GM12873 (cell line): Measurements from ENCODE around the gene RACGAP1.

ENCODE experiments used
- CTCF ChIP-seq: IDR thresholded peaks from 2 replicates; pipeline ENCODE4 v1.5.1; 2012; ENCODE audit warnings: low read depth, mild to moderate bottlenecking, moderate library complexity, low read length, control low read depth; ENCODE audit not compliant: insufficient read depth; ENCODE audit errors: missing control alignments

The RACGAP1 gene

DNA sequence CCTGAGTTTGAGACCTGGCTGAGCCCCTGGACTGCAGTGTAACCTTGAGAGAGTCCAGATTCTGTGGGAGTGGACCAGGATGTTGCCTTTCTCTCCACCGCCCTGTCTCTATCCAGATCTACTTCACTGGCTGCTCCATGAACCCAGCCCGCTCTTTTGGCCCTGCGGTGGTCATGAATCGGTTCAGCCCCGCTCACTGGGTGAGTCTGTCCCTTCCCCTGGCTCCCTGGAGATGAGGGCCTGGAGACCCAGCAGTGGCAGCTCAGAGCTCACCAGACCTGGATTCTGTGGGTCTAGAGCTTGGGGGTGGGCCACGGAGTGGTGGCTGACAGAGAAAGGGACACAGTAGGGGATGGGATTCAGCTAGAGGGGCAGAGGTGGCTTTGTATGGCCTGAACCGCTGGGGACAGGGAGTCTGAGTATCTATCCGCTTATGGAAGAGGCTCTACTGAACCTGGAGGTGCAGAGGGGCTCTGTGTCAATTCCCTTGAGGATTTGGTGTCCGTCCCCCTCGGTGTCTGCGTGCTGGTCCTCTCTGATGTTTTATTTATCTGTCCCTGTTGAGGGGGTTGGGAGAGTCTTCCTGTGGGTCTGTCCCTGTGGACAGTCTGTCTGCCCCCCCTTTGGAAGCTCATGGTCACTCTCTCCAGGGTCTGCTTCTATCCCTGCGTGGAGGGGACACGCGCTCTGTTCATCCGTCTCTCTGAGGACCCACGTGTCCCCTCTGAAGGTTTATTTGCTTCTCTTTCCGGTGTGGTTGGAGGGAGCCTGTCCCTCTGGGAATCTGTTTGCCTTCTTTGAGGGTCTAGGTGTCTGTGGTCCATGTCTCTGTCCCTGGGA is 61.1 kb downstream of the RACGAP1 start:
- TF ChIP-seq CTCF = no peak

DNA sequence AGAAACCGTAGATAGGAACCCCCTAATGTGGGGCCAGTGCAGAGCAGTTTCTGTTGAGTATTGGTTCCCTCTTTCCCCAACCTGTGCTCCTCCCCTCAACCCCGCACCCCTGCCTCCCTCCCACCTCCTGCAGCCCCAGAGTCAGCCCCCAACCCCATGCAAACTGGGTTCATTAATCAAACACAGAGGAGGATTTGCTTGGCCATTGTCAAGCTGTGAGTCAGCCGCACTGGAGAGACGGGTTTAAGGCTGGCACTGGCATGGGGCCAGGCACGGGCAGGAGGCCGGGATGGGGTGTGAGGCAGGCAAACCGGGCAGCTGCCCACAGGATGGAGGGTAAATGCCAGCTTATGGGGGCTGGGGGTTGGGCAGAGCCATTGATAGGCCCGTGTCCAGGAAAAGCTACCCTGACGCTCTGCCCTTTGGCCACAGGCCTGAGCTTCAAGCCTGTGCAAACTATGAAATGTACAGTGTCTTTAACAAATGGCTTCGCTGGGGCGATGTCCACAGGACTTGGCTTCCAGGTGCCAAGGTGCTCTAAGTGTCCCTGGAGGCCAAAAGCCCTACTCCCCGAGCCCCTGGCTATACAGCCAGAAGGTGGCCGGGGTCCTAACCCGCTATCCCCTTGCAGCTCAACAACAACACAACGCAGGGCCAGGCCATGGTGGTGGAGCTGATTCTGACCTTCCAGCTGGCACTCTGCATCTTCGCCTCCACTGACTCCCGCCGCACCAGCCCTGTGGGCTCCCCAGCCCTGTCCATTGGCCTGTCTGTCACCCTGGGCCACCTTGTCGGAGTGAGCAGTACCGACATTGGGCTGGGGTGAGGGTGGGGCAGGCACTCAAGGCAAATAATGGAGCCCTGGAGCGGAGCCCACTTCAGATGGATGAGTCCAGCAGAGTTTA is 62.2 kb downstream of the RACGAP1 start:
- no peak for TF ChIP-seq CTCF

DNA sequence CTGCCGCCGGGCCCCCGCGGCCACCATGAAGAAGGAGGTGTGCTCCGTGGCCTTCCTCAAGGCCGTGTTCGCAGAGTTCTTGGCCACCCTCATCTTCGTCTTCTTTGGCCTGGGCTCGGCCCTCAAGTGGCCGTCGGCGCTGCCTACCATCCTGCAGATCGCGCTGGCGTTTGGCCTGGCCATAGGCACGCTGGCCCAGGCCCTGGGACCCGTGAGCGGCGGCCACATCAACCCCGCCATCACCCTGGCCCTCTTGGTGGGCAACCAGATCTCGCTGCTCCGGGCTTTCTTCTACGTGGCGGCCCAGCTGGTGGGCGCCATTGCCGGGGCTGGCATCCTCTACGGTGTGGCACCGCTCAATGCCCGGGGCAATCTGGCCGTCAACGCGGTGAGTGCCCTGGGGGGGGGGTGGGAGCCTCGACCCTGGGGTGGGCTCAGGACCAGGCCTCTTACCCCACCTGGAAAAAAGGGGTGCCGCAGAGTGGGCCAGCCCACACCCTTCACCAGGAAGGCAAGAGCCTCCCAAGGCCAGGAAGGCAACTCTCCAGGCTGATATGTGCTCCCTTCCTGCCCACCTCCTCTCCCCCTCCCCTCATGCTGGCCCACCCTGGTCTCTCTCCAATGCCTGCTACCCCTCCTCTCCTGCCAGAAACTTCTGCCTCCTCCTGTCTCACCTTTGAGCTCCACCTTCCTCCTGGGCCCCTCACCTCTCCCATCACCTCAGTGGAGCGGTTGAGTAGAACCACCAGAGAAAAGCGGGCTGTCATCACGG is 63.1 kb downstream of the RACGAP1 start:
- no peak for TF ChIP-seq CTCF

DNA sequence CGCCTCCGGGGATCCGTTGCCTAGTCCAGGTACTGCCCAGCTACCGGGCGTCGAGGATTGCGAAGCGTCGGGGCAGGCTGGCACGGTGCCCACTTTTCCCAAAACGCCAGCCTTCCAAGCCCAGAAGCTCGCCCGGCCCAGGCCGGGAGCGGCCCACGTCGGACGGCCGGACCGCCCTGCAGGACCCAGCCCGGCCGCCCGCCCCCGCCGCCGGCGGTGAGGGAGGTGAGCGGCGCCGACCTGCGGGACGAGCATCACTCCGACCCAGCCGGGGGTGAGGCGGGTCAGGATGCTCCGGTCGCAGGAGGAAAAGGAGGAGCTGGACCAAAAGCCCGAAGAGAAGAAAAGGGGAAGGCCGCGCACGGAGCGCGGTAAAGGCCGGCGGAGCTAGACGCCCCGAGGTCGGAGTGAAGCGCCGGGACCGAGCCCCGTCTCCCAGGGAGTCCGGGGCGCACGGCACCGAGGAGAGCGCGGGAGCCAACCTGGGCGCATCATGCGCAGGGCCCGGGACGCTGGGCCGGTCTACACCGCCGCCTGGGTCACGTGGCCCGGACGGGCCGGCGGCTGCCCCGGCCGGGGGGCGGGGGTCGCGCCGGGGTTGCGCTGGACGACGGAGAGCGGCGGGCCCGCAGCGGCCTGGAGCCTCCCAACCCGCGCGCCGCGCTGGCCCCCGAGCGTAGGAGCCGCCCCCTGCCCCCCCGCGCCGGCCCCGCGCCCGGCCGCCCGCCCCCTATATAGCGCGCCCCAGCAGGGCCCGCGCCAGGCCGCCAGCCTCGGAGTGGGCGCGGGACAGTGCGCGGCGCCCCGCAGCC is 64.0 kb downstream of the RACGAP1 start, which contains the start of gene AQP5:
TSS of gene AQP5 (plus strand) at position 762 of the 812 bp plus-strand sequence. CDS start 146 bp downstream, outside the sequence.
- TF ChIP-seq CTCF = no peak

GRCh38 chr12:49960474-49961110 is 64.7 kb downstream of the RACGAP1 start:
- no peak for TF ChIP-seq CTCF

- no peak for TF ChIP-seq CTCF
These were observed 65.4 kb downstream of the RACGAP1 start for GRCh38 chr12:49959685-49960473.
